Measurements from ENCODE around the gene CBX5. TPM values are rescaled to one million over a fixed set of nuclear protein-coding genes. Genes with fewer than 3 reads are reported as not detected.
A peak's percentile ranks its signal among the peaks of the same experiment; 100 is the strongest.

The CBX5 gene
- polyA plus RNA-seq, 1 donor from 2014 or later = 57.1 TPM

DNA sequence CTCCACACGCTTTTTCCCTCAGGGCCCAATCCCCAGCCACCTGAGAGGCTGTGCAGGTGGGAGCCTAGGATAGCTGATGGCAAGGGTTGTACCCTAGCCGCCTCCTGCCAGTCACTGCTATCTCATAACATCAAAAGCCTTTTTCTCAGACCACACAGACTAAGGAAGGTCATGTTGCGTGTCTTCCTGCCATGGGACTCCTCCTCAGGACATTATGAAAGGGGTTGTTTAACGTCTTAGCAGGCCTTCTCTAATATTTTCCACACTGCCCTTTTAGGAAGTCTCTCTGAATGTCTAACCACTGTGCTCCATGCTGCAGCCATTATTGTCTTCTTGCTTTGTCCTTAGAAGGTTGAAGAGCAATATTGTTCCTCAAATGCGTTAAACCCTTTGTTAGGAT, 83.5 kb downstream of the CBX5 start:
- TF ChIP-seq, protein P1, sequence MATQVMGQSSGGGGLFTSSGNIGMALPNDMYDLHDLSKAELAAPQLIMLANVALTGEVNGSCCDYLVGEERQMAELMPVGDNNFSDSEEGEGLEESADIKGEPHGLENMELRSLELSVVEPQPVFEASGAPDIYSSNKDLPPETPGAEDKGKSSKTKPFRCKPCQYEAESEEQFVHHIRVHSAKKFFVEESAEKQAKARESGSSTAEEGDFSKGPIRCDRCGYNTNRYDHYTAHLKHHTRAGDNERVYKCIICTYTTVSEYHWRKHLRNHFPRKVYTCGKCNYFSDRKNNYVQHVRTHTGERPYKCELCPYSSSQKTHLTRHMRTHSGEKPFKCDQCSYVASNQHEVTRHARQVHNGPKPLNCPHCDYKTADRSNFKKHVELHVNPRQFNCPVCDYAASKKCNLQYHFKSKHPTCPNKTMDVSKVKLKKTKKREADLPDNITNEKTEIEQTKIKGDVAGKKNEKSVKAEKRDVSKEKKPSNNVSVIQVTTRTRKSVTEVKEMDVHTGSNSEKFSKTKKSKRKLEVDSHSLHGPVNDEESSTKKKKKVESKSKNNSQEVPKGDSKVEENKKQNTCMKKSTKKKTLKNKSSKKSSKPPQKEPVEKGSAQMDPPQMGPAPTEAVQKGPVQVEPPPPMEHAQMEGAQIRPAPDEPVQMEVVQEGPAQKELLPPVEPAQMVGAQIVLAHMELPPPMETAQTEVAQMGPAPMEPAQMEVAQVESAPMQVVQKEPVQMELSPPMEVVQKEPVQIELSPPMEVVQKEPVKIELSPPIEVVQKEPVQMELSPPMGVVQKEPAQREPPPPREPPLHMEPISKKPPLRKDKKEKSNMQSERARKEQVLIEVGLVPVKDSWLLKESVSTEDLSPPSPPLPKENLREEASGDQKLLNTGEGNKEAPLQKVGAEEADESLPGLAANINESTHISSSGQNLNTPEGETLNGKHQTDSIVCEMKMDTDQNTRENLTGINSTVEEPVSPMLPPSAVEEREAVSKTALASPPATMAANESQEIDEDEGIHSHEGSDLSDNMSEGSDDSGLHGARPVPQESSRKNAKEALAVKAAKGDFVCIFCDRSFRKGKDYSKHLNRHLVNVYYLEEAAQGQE (IDR thresholded peaks at IDR 0.05; ENCODE audit: borderline replicate concordance) = no peak
- TF ChIP-seq SMC3 (conservative IDR thresholded peaks at IDR 0.05; ENCODE audit: poor library complexity) (no peak), RAD21 (conservative IDR thresholded peaks at IDR 0.05) (no peak), EP300 (conservative IDR thresholded peaks at IDR 0.05; ENCODE audit: poor library complexity, severe bottlenecking) (no peak), MXI1 (conservative IDR thresholded peaks at IDR 0.05; ENCODE audit: poor library complexity, severe bottlenecking) (no peak), TAF1 (IDR thresholded peaks at IDR 0.05; ENCODE audit: low read depth) (no peak), POLR2AphosphoS5 (IDR thresholded peaks at IDR 0.05) (no peak), EZH2 (IDR thresholded peaks at IDR 0.05; ENCODE audit: borderline replicate concordance, insufficient read depth, low read length, poor library complexity, severe bottlenecking) (no peak)
- TF ChIP-seq, protein P2, sequence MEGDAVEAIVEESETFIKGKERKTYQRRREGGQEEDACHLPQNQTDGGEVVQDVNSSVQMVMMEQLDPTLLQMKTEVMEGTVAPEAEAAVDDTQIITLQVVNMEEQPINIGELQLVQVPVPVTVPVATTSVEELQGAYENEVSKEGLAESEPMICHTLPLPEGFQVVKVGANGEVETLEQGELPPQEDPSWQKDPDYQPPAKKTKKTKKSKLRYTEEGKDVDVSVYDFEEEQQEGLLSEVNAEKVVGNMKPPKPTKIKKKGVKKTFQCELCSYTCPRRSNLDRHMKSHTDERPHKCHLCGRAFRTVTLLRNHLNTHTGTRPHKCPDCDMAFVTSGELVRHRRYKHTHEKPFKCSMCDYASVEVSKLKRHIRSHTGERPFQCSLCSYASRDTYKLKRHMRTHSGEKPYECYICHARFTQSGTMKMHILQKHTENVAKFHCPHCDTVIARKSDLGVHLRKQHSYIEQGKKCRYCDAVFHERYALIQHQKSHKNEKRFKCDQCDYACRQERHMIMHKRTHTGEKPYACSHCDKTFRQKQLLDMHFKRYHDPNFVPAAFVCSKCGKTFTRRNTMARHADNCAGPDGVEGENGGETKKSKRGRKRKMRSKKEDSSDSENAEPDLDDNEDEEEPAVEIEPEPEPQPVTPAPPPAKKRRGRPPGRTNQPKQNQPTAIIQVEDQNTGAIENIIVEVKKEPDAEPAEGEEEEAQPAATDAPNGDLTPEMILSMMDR (IDR thresholded peaks at IDR 0.05; ENCODE audit: poor library complexity, severe bottlenecking) = no peak
- H3K9me2 ChIP-seq (ENCODE audit: insufficient read depth, low read length) = no peaks in the 10 kb centered on the region
- no peaks in the 10 kb centered on the region for H3K36me3 ChIP-seq (ENCODE audit: insufficient read depth, low read length)
- no peaks in the 10 kb centered on the region for H3K9me3 ChIP-seq (ENCODE audit: low read length)
- no peaks in the 10 kb centered on the region for H3K79me2 ChIP-seq (replicated peaks; ENCODE audit: insufficient read depth, low read length)
- peak overlapping the region; percentile 23 for H3K9ac ChIP-seq (ENCODE audit: low read length)
- no peak overlapping the region for H2AFZ ChIP-seq (ENCODE audit: low read depth, low read length)
- H3K27me3 ChIP-seq (ENCODE audit: insufficient read depth, low read depth, low read length) = peaks cover 71% of the 10 kb centered on the region
- no peaks in the 10 kb centered on the region for H3F3A ChIP-seq (ENCODE audit: insufficient read depth, low read length, poor library complexity, severe bottlenecking)
- no peaks in the 10 kb centered on the region for H4K20me1 ChIP-seq (ENCODE audit: insufficient read depth)
- peak overlapping the region; percentile 54 for H3K27ac ChIP-seq (ENCODE audit: low read length)
- no peak overlapping the region for H3K4me2 ChIP-seq (ENCODE audit: low read length)
- H3K4me3 ChIP-seq (ENCODE audit: low read length) = no peak overlapping the region

DNA sequence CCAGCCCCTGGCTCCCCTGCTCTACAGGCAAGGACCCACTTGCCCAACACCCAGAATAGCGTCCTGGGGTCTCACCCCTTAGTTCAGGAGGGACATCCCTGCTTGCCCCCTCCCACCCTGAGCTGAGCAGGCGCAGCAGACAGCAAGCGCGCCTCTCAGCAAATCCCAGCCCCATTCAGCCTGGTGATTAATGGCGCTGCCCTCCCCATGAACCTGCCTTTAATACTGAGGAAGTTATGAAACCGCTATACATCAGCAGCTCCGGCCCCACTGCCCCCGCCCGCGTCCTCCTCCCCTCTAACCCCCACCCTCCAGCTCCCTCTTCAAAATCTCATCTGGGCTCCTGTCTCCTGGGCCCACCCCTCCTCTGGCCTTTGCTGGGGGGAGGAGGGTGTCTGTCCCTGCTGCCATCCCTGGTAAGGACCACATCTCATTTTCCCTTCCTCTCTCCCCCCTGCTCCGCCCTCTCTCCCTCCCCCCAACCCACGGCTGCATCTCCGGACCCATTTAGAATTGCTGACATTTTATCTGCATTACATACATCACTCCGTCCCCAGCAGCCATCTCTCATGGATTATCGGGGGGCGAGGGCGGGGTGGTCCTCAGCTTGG, 84.1 kb downstream of the CBX5 start:
- H2AFZ ChIP-seq (ENCODE audit: low read depth, low read length) = no peak overlapping the region
- no peaks in the 10 kb centered on the region for H3K36me3 ChIP-seq (ENCODE audit: insufficient read depth, low read length)
- H3K9ac ChIP-seq (ENCODE audit: low read length) = peak overlapping the region; percentile 41
- peak overlapping the region; percentile 54 for H3K27ac ChIP-seq (ENCODE audit: low read length)
- H3K9me2 ChIP-seq (ENCODE audit: insufficient read depth, low read length) = no peaks in the 10 kb centered on the region
- peak overlapping the region; percentile 27 for H3K4me3 ChIP-seq (ENCODE audit: low read length)
- H3F3A ChIP-seq (ENCODE audit: insufficient read depth, low read length, poor library complexity, severe bottlenecking) = no peaks in the 10 kb centered on the region
- H3K27me3 ChIP-seq (ENCODE audit: insufficient read depth, low read depth, low read length) = peaks cover 70% of the 10 kb centered on the region
- TF ChIP-seq, protein P2 (IDR thresholded peaks at IDR 0.05; ENCODE audit: poor library complexity, severe bottlenecking) = no peak
- peak; percentile 26 for TF ChIP-seq POLR2AphosphoS5 (IDR thresholded peaks at IDR 0.05)
- H3K4me2 ChIP-seq (ENCODE audit: low read length) = no peak overlapping the region
- H3K9me3 ChIP-seq (ENCODE audit: low read length) = no peaks in the 10 kb centered on the region
- no peaks in the 10 kb centered on the region for H3K79me2 ChIP-seq (replicated peaks; ENCODE audit: insufficient read depth, low read length)
- H4K20me1 ChIP-seq (ENCODE audit: insufficient read depth) = no peaks in the 10 kb centered on the region

Data from neural cell (in vitro differentiated cells).